H1 (cell line): Measurements from ENCODE around the gene RPL37. TPM values are rescaled to one million over a fixed set of nuclear protein-coding genes. Genes with fewer than 3 reads are reported as not detected.

Experiments used
- CTCF ChIA-PET: fragments of 300-600 bp; sonication (Branson Sonifier 250); formaldehyde crosslinking; loops from one replicate; lab custom pipeline; 2021; ENCODE audit not compliant: partially characterized antibody; lab: Charles Lee
- POLR2A ChIA-PET: fragments of 300-600 bp; sonication (Branson Sonifier 250); formaldehyde crosslinking; loops from one replicate; lab custom pipeline; 2021; ENCODE audit warnings: inconsistent platforms; ENCODE audit not compliant: partially characterized antibody; lab: Charles Lee
- DNase-seq, 2 experiments: peaks; one replicate each; pipeline versions ENCODE4 v3.0.0 to v3.0.0-alpha.2; 2010 to 2022; ENCODE audit warnings: low spot score in 2 of 2, low read depth in 1 of 2, mixed read lengths in 1 of 2
- FAIRE-seq: peaks from 2 replicates; lab custom pipeline; 2011; peaks lifted over from hg19 to GRCh38; lab: Jason Lieb, UNC
- H2AFZ ChIP-seq: 2 replicates; pipeline ENCODE4 v1.8.1; 2012; ENCODE audit warnings: low read length, inconsistent platforms
- H2AK5ac ChIP-seq: 2 replicates; pipeline ENCODE4 v1.6.1; 2013; ENCODE audit warnings: low read depth, low read length
- H2BK120ac ChIP-seq: replicated peaks from 2 replicates; pipeline ENCODE3; 2013; ENCODE audit warnings: low read depth, low read length, inconsistent platforms
- H2BK12ac ChIP-seq: 2 replicates; pipeline ENCODE4 v1.6.1; 2013; ENCODE audit warnings: low read depth, low read length
- H2BK15ac ChIP-seq: 2 replicates; pipeline ENCODE4 v1.6.1; 2013; ENCODE audit warnings: low read length
- H2BK20ac ChIP-seq: 2 replicates; pipeline ENCODE4 v1.6.1; 2013; ENCODE audit warnings: low read length
- H2BK5ac ChIP-seq: 2 replicates; pipeline ENCODE4 v1.6.1; 2013; ENCODE audit warnings: low read depth, low read length
- H3K14ac ChIP-seq: 2 replicates; pipeline ENCODE4 v1.6.1; 2013; ENCODE audit warnings: inconsistent platforms; ENCODE audit not compliant: insufficient read length
- H3K18ac ChIP-seq: 2 replicates; pipeline ENCODE4 v1.6.1; 2013; ENCODE audit warnings: low read length; ENCODE audit errors: extremely low read depth
- H3K23ac ChIP-seq: 2 replicates; pipeline ENCODE4 v1.6.1; 2013; ENCODE audit warnings: inconsistent platforms; ENCODE audit not compliant: insufficient read length
- H3K23me2 ChIP-seq: 2 replicates; pipeline ENCODE4 v1.6.1; 2013; ENCODE audit warnings: low read depth, low read length
- H3K27ac ChIP-seq: 2 replicates; pipeline ENCODE4 v1.6.1; 2011; ENCODE audit warnings: low read depth, low read length, inconsistent platforms
- H3K27me3 ChIP-seq, 4 experiments: replicated peaks in 1 of 4; 1 replicate in 1 of 4; 2 replicates in 3 of 4; pipeline versions ENCODE4 v1.6.1 to v1.8.1; 2011 to 2013; ENCODE audit warnings: low read length in 3 of 4, mild to moderate bottlenecking in 3 of 4, inconsistent platforms in 2 of 4, mixed read lengths in 2 of 4, moderate library complexity in 1 of 4; ENCODE audit not compliant: control insufficient read depth in 3 of 4, insufficient read depth in 3 of 4; ENCODE audit errors: extremely low read depth in 1 of 4
- H3K36me3 ChIP-seq, 4 experiments: 2 replicates each; pipeline versions ENCODE4 v1.6.1 to v1.8.1; 2011 to 2013; ENCODE audit warnings: mild to moderate bottlenecking in 4 of 4, low read length in 3 of 4, moderate library complexity in 2 of 4, control low read depth in 1 of 4, inconsistent platforms in 1 of 4; ENCODE audit not compliant: insufficient read depth in 4 of 4, control insufficient read depth in 2 of 4
- H3K4ac ChIP-seq: replicated peaks from 2 replicates; pipeline ENCODE3; 2013; ENCODE audit warnings: low read length, low read depth, mixed read lengths, inconsistent platforms; ENCODE audit not compliant: insufficient read length
- H3K4me1 ChIP-seq, 4 experiments: replicated peaks in 1 of 4; 1 replicate in 1 of 4; 2 replicates in 3 of 4; pipeline versions ENCODE4 v1.6.1 to v1.8.1; 2011 to 2013; ENCODE audit warnings: low read length in 3 of 4, inconsistent platforms in 2 of 4, mixed read lengths in 1 of 4; ENCODE audit not compliant: insufficient read depth in 4 of 4, control insufficient read depth in 3 of 4
- H3K4me2 ChIP-seq, 2 experiments: 2 replicates each; pipeline versions ENCODE4 v1.6.1 to v1.8.1; 2011 to 2013; ENCODE audit warnings: low read depth in 2 of 2, low read length in 2 of 2, control low read depth in 1 of 2, inconsistent platforms in 1 of 2, mild to moderate bottlenecking in 1 of 2; ENCODE audit not compliant: insufficient read depth in 1 of 2
- H3K4me3 ChIP-seq, 4 experiments: fragments of 200-600, 300-600 bp in 1 of 4; sonication (generic), shearing (Covaris generic), sonication (Bioruptor Twin) in 1 of 4; 2 replicates each; pipeline versions ENCODE4 v1.5.1 to v1.8.1; 2011 to 2016; ENCODE audit warnings: low read length in 4 of 4, low read depth in 3 of 4, control low read depth in 2 of 4, inconsistent platforms in 2 of 4, mild to moderate bottlenecking in 2 of 4, mixed read lengths in 1 of 4, moderate library complexity in 1 of 4; ENCODE audit not compliant: insufficient read depth in 2 of 4; ENCODE audit errors: extremely low read depth in 1 of 4
- H3K56ac ChIP-seq: replicated peaks from 2 replicates; pipeline ENCODE3; 2013; ENCODE audit warnings: low read depth, mild to moderate bottlenecking, mixed read lengths, low read length, inconsistent platforms; ENCODE audit not compliant: insufficient read length
- H3K79me1 ChIP-seq: 2 replicates; pipeline ENCODE4 v1.6.1; 2013; ENCODE audit warnings: low read depth, low read length, control low read depth
- H3K79me2 ChIP-seq, 2 experiments: 2 replicates each; pipeline versions ENCODE4 v1.6.1 to v1.8.1; 2012 to 2013; ENCODE audit warnings: low read length in 2 of 2, mild to moderate bottlenecking in 2 of 2, inconsistent platforms in 1 of 2; ENCODE audit not compliant: insufficient read depth in 2 of 2, control insufficient read depth in 1 of 2
- H3K9ac ChIP-seq, 4 experiments: replicated peaks in 1 of 4; 1 replicate in 1 of 4; 2 replicates in 3 of 4; pipeline versions ENCODE4 v1.6.1 to v1.8.1; 2011 to 2013; ENCODE audit warnings: low read depth in 3 of 4, low read length in 3 of 4, control low read depth in 2 of 4, mild to moderate bottlenecking in 2 of 4, moderate library complexity in 2 of 4, inconsistent platforms in 1 of 4; ENCODE audit errors: extremely low read depth in 1 of 4
- H3K9me3 ChIP-seq, 2 experiments: 2 replicates each; pipeline versions ENCODE4 v1.6.1 to v1.8.1; 2012 to 2013; ENCODE audit warnings: mild to moderate bottlenecking in 2 of 2, moderate library complexity in 2 of 2, control low read depth in 1 of 2, inconsistent platforms in 1 of 2, low read depth in 1 of 2, low read length in 1 of 2, mixed read lengths in 1 of 2; ENCODE audit not compliant: insufficient read depth in 2 of 2
- H4K20me1 ChIP-seq, 2 experiments: replicated peaks in 1 of 2; 2 replicates each; pipeline versions ENCODE3 to v1.8.1; 2011 to 2013; ENCODE audit warnings: inconsistent platforms in 2 of 2, low read length in 2 of 2, mild to moderate bottlenecking in 1 of 2; ENCODE audit not compliant: insufficient read depth in 2 of 2, control insufficient read depth in 1 of 2
- H4K5ac ChIP-seq: 2 replicates; pipeline ENCODE4 v1.6.1; 2013; ENCODE audit warnings: low read length, low read depth, mixed read lengths, inconsistent platforms; ENCODE audit not compliant: insufficient read length
- H4K8ac ChIP-seq: 2 replicates; pipeline ENCODE4 v1.8.0; 2013; ENCODE audit warnings: mild to moderate bottlenecking, moderate library complexity, low read length, inconsistent platforms; ENCODE audit not compliant: insufficient read depth; ENCODE audit errors: extremely low read depth
- H4K91ac ChIP-seq: replicated peaks from 2 replicates; pipeline ENCODE3; 2013; ENCODE audit warnings: low read length, mixed read lengths, inconsistent platforms; ENCODE audit not compliant: insufficient read length
- BRCA1 ChIP-seq: IDR thresholded peaks from 2 replicates; pipeline ENCODE4 v1.6.1; 2012; ENCODE audit warnings: low read depth, low read length, improper control_type of control experiment
- CBX8 ChIP-seq: fragments of 300-800, 300-1000 bp; sonication (generic); IDR thresholded peaks from 2 replicates; pipeline ENCODE4 v1.7.1; 2016; ENCODE audit warnings: low read depth, low read length, borderline replicate concordance
- CREB1 ChIP-seq: IDR thresholded peaks from 2 replicates; pipeline ENCODE4 v1.6.1; 2012; ENCODE audit warnings: inconsistent platforms
- MAX ChIP-seq: IDR thresholded peaks from 2 replicates; pipeline ENCODE4 v1.6.1; 2012; ENCODE audit warnings: inconsistent platforms
- PHF8 ChIP-seq: fragments of 200-600 bp; sonication (generic); conservative IDR thresholded peaks from 2 replicates; pipeline ENCODE4 v1.7.1; 2012; ENCODE audit warnings: low read depth, mild to moderate bottlenecking, inconsistent platforms, low read length, moderate library complexity
- POU5F1 ChIP-seq: IDR thresholded peaks from 2 replicates; pipeline ENCODE4 v1.6.1; 2011; ENCODE audit warnings: low read depth, mild to moderate bottlenecking, low read length, moderate library complexity
- RBBP5 ChIP-seq: IDR thresholded peaks from 2 replicates; pipeline ENCODE4 v1.7.1; 2012; ENCODE audit warnings: low read depth, mild to moderate bottlenecking, inconsistent platforms, low read length, moderate library complexity, borderline replicate concordance
- SUZ12 ChIP-seq: fragments of 200-600 bp; sonication (generic); IDR thresholded peaks from 2 replicates; pipeline ENCODE4 v1.6.1; 2012; ENCODE audit warnings: mild to moderate bottlenecking, inconsistent platforms, low read length, moderate library complexity, mixed read lengths
- TCF12 ChIP-seq: IDR thresholded peaks from 2 replicates; pipeline ENCODE4 v1.6.1; 2011; ENCODE audit warnings: low read depth, mild to moderate bottlenecking, low read length
- whole genome bisulfite sequencing, 2 experiments: shearing (Covaris generic) in 1 of 2; methylation state at CpG; one replicate each; pipeline versions ENCODE4 v1.1.6 to v1.1.7; 2013 to 2015; ENCODE audit warnings: low lambda C conversion rate in 2 of 2, mixed read lengths in 2 of 2, inconsistent platforms in 1 of 2, low coverage in 1 of 2, missing lambda C conversion rate in 1 of 2; ENCODE audit not compliant: insufficient replicate concordance in 2 of 2, insufficient coverage in 1 of 2, insufficient read length in 1 of 2; ENCODE audit errors: extremely low coverage in 1 of 2, missing lambda C conversion rate in 1 of 2; 5-methylcytosine and 5-hydroxymethylcytosine counted together
- polyA plus RNA-seq, 7 experiments: library from polyadenylated mRNA; depleted of rRNA in 3 of 7; stranded (reverse) in 5 of 7; unstranded in 2 of 7; fragments of >200 nt in 5 of 7; fragments of 200-250 nt in 2 of 7; gene quantifications; 1 replicate in 5 of 7; 2 replicates in 1 of 7; 4 replicates in 1 of 7; pipeline versions ENCODE4 v1.2.1 to v1.2.3, GENCODE V29; 2011 to 2013; ENCODE audit warnings: missing spikeins in 2 of 7, mixed read lengths in 2 of 7
- total RNA-seq: library from RNA; stranded (reverse); fragmentation: NEBNext Ultra II Directional; extraction: Animal tissue kit (Norgen Biotek cat#: 25700); gene quantifications from 2 replicates; pipeline ENCODE4 v1.2.1, GENCODE V29; 2021

Gene RPL37
- total and polyA plus RNA-seq, 2 of the 8 experiments (the other 6 are each of a cell fraction or from before 2014, with no cell fraction given), result 467 to 1,534 TPM

- Histone ChIP-seq H3K56ac (no peak overlapping the region), H2BK120ac (no peak overlapping the region), H3K18ac (no peak overlapping the region), H3K14ac (no peak overlapping the region), H2BK5ac (no peak overlapping the region), H4K91ac (no peak overlapping the region), H3K23ac (no peak overlapping the region), H2BK20ac (no peak overlapping the region), H2AFZ (no peak overlapping the region), H3K23me2 (no peaks in the 10 kb centered on the region), H4K5ac (no peak overlapping the region), H2BK15ac (no peak overlapping the region), H3K27me3 (no peaks in the 10 kb centered on the region), H3K27ac (no peak overlapping the region), H3K9ac (no peak overlapping the region), H3K79me1 (no peaks in the 10 kb centered on the region), H3K4me3 (no peak overlapping the region), H4K8ac (no peak overlapping the region), H3K4ac (no peak overlapping the region), H3K4me2 (no peak overlapping the region), H3K9me3 (peaks cover 5 to 8% of the 10 kb centered on the region in 2 experiments; a peak in 1 of 4 replicates), H3K36me3 (no peaks in the 10 kb centered on the region), H3K79me2 (no peaks in the 10 kb centered on the region), H4K20me1 (no peaks in the 10 kb centered on the region), H2BK12ac (no peak overlapping the region), H3K4me1 (no peaks in the 10 kb centered on the region), H2AK5ac (no peak overlapping the region)
- DNase-seq (no peak), FAIRE-seq (no peak)
- TF ChIP-seq TCF12 (no peak), POU5F1 (no peak), RBBP5 (no peak), CREB1 (no peak), MAX (no peak), PHF8 (no peak), CBX8 (no peak), BRCA1 (no peak), SUZ12 (no peak)
- WGBS, 2 experiments, result 97% methylated on average over 6 of the region's 6 CpGs; no CpG with 5 or more reads in 1 of the 2 experiments
- ChIA-PET CTCF (interaction anchor here (1.0 to 1.9 kb wide), 3 partner anchors 45 to 1300 kb away, joined by 3 to 10 read pairs (median 4); no protein-coding TSS in a partner anchor), POLR2A (interaction anchor here (2.0 kb wide), 1 partner anchor 42 kb away, joined by 7 read pairs; the partner anchor contains the start of gene RPL37)
Observed at GRCh38 chr5:40877371-40877988, 42.5 kb upstream of the RPL37 start.
